HG03066 (cell line): ENCODE measurements around the gene LARP1.
"Not testable (repeated sequence)": the region's sequence is repeated elsewhere in the genome, so short reads cannot be mapped to it uniquely, and the experiment has no call there.

ENCODE experiments used
- ATAC-seq: cut with Tn5 transposase; IDR thresholded peaks from one replicate; pipeline ENCODE4 v1.9.1; 2021; ENCODE audit warnings: low read depth; ENCODE audit not compliant: unreplicated experiment

LARP1 gene

DNA sequence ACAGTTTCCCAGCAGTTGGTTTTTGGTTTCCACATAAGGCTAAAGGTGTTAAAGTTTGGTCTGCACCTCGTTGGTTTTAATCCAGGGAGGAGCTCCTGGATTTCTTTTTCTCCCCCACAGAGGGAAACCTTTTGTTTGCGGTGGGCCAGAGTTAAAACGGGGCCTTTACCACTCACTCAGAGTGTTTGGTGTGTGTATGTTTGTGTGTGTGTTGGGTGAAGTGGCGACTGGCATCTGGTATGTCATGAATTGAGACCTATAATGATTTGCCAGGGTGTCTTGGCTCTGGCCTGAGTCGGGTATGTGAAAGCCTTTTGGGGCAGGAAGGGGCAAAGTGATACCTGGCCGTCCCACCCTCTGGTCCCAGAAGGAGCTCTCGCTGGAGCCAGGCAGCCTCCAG lies 64.4 kb downstream of the LARP1 start:
- no peak for ATAC-seq

DNA sequence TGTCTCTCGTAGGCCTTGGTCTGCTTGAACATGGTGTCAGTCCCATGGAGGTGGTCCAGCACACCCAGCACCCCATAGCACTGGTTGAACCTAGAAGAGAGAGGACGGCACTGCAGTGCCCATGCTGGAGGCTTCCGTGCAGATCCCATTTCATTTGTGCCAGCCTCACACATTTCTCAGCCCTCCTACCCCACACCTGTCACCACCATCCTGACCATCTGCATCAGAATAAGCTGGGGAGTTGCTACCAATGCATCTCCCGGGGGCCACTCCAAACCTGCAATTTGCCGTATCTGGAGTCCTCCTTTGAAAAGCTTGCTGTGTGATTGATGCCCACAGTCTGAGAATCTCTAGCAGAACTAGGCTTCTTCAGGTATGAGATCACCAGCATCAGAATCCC lies 65.2 kb downstream of the LARP1 start:
- no peak for ATAC-seq

DNA sequence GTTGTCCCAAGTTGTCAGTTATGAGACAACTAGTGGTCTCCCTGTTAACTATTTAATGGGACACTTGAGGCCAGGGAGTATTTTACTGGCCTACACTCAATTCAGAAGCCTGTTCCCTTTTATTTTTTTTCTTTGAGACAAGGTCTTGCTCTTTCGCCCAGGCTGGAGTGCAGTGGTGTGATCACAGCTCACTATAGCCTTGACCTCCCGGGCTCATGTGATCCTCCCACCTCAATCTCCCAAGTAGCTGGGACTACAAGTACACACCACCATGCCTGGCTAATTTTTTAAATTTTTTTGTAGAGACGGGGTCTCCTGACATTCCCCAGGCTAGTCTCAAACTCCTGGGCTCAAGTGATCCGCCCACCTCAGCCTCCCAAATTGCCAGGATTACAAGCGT lies 67.7 kb downstream of the LARP1 start:
- not testable (repeated sequence) for ATAC-seq

DNA sequence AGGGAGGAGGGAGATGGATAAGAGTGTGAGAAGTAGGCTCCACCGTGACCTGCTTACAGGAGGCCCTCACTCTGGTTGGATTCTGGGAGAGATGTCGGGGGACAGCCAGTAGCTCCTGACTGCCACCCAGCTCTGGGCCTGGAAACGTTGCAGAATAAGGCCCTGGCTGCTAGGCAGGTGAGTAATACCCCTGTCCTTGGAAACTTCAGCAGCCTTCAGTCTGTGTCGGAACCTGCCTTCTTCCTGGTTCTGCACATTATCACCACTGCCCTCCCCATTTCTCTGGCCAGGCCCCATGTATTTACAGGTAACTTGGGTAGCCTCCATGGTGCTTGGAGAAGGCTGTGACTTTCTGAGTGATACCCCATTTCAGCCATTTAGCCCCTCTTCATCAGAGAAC lies 68.4 kb downstream of the LARP1 start:
- ATAC-seq = no peak

DNA sequence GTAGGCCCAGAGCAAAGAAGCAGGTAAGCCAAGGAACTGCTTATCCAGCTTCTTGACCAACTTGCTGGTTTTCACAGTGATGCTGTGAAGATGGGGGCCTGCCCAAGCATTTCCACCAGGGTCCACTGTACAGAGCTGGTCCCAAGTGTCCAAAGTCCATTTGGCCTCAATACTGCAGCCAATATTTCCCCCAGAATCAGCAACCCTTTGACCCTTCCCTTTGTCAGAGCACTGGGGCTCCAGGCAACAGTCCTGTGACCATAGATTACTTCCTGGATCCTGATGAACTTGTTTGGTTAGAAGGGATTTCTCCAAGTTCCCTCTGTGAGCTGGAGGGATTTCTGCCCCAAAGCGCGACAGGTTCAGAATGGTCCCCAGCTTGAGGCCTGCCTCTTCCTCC lies 68.9 kb downstream of the LARP1 start:
- ATAC-seq = no peak

DNA sequence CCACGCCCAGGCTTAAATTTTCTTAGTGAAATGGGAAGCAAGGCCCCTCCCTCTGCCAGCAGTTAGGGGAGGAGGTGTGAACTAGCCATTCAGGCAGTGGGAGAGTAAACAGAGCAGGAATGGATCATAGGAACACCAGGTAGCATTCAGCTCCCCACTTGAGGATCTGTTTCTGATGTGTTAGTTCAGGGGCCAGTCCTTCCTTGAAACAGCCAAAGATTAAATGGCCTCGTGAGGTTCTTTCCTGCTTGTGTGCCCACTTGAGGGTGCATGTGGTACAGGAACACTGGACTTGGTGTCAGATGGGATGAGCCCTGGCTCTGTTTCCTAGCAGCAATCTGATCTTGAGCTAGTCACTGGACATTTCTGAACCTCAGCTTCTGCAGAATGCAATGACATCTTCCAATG lies 74.0 kb downstream of the LARP1 start:
- ATAC-seq = no peak

DNA sequence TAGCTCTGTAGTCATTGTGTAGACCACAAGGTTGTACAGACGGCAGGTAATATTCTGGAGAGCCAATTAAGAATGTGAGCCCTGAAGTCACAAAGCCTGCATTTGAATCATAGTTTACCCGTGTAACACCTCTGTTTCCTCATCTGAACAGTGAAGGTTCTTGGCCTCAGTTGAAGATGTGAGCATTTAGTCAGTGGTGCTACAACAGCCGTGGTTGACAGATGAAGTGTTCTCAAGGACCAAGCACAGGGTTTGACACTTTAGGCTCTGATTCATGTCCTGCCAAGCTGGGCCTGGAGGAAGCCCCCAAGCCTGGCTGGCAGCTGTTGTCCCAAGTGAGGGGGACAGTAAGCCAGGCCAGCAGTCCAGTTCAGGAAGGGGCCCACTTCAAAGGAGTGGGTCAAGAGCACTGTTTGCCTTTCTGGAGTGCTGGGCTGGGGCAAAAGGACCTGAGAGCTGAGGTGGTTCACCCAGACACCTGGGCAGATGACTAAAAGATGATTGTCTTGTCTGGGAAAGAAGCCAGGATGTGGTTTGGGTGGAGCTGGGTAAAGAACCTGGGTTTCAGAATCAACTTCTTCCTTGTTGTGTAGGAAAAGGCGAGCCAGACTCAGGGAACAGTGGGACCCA lies 74.5 kb downstream of the LARP1 start:
- no peak for ATAC-seq

DNA sequence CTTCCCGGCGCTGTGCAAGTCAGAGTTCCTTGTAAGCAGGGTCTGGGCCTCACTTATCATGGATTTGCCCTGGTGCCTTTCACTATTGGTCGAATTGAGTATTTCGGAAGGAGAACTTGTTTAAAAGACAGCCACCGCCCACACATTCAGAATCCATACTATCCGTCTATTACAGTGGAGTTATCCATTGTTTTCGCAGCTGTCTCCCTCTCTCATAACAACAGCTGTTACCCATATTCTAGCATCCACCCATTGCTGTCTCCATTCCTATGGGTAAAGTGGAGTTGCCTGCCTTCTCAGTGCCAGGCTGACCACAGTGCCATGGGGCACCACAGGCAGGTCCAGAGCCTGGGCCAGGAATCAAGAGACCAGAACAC lies 75.0 kb downstream of the LARP1 start:
- ATAC-seq = no peak

DNA sequence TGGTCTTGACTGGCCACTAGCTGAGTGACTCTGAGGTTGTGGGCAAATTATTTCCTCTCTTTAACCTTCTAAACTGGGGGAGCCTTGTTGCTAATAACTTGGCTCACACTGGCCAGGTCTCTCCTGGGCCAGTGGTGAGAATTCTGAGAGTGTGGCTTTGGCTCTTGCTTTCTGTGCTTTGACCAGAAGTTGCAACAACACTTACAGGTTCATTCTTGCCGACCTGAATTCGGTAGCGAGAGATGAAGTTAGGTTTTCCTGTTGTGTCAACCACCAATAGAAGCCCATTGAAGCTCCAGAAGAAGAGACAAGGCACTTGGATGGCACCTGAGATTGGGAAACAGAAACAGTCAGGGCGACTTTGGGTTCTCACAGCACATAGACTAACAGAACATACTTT lies 75.4 kb downstream of the LARP1 start:
- no peak for ATAC-seq

DNA sequence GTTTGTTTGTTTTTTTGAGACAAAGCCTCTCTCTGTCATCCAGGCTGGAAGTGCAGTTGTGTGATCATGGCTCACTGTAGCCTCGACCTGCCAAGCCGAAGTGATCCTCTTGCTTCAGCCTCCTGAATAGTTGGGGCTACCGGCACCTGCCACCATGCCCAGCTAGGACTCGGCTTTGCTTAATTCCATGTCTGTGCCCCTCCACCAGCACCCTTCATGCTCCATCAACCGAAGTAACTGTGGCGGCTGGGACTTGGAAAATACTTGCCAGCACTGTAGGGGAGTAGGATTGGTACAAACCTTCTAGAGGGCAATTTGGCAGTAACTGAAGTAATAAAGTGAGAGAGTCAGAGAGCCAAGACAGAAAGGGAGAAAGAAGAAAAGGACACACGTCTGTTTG lies 76.3 kb downstream of the LARP1 start:
- no peak for ATAC-seq

DNA sequence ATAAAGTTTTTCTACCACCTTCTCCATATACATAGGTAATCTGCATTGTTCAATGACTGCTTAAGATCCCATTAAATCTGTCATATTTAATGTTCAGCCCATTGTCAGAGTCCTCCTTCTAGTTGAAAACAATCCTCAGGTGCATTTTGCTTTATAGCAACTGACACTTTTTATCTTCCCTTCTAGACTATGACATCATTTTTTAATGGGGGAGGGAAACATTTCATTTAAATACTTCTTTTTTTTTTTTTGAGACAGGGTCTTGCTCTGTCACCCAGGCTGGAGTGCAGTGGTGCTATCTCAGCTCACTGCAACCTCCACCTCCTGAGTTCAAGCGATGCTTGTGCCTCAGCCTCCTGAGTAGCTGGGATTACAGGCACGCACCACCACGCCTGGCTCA lies 77.6 kb downstream of the LARP1 start:
- ATAC-seq = not testable (repeated sequence)

DNA sequence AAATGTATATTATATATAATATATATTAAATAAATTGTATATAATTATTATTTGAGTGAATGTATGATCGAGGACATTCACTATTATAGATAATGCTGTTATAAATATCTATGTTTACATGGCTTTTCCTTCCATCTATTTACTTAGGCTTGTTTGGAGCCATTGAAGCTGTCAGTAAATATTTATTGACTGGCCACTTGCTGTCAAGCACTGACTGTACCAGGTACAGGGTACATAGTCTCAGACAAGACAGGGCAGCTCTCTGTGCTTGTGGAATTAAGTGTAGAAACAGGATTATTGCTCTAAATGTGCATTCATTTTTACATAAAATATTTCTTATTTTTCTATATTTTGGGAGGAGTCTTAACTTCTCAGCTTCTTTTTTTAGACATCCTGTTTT lies 78.9 kb downstream of the LARP1 start:
- no peak for ATAC-seq

DNA sequence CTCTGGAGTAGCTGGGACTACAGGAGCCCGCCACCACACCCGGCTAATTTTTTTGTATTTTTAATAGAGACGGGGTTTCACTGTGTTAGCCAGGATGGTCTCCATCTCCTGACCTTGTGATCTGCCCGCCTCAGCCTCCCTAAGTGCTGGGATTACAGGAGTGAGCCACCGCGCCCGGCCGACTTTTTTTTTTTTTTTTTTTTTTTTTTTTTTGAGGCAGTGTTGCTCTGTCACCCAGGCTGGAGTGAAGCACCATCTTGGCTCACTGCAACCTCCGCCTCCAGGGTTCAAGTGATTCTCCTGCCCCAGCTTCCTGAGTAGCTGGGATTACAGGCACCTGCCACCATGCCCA lies 80.5 kb downstream of the LARP1 start:
- ATAC-seq = not testable (repeated sequence)

DNA sequence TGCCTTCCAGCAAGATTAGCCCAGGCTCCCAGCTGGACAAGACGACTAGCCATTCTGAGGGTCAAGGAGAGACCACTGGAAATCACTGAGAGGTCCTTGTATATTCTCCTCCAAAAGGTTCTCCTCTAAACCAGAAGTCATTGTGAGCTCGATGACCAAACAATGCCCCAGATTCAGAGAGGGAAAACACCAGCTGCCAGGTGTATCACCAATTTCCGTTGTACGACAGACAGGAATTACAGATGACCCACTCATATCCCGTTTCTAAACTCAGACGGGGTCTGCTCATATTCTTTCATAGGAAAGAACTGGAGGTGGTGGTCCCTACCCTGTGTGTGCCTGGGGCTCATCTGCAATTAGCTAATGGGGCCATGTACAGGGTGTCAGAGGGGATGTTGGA lies 81.0 kb downstream of the LARP1 start:
- no peak for ATAC-seq

DNA sequence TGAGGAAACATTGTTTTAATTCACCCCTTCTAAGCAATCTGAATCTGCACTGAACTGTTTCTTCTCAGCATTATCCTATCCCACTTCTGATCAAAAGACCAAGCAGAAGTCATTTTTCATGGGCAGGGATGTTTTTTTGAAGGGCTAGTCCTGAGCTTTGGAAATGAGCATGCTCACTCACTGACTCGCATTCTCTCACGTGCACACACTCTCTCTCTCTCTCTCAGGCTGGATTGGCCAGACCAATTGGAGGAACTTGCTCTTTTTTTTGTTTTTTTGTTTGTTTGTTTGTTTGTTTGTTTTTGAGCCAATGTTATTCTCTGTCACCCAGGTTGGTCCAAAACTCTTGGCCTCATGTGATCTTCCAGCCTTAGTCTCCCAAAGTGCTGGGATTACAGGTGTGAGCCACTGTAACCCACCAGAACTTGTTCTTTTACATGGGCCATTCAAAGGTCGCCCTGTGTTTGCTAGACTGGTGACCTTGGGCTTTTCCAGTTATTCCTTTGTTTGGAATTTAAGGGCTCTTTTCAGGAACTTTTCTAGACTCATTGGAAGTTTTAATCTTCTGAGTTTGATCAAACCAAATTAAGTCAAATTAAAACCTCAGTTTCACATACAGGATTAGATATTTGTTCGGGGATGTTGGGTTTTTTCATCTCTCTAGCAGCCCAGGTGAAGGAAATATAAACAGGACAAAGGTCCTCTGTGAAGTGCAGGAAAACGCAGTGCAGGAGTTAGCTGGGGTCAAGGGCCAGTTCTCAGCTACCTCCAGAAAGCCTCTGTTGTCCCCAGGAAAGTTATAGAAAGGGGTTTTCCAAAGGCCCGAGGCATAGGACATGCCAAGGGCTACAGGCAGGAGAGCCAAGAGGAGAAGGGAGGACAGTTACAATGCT lies 82.1 kb downstream of the LARP1 start:
- no peak for ATAC-seq

DNA sequence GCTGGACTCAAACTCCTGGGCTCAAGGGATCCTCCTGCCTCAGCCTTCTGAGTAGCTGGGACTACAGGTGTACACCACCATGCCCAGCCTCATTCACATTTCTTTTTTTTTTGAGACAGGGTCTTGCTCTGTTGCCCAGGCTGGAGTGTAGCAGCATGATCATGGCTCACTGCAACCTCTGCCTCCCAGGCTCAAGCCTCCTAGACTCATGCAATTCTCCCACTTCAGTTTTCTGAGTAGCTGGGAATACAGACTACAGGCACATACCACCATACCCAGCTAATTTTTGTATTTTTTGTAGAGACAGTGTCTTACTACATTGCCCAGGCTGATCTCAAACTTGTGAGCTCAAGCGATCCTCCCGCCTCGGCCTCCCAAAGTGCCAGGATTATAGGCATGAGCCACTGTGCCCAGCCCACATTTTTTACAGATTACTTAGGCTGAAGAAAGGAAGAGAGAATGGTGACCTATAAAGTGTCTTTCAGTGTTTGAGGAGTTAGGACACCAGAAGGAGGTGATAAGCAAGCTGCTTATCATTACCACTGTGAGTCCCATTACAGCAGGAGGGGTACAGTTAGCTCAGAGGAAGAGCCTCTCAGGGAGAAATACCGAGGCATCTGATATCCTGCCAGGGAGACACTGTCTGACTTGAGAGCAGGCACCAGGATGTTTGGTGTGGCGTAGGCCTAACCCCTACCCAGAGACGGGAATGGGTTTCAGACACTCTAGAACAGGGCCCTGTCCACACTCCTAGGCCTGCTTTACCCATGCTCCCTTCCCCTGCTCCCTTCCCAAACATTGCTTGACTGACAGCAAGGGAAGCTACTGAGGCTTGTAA lies 85.5 kb downstream of the LARP1 start:
- no peak for ATAC-seq

DNA sequence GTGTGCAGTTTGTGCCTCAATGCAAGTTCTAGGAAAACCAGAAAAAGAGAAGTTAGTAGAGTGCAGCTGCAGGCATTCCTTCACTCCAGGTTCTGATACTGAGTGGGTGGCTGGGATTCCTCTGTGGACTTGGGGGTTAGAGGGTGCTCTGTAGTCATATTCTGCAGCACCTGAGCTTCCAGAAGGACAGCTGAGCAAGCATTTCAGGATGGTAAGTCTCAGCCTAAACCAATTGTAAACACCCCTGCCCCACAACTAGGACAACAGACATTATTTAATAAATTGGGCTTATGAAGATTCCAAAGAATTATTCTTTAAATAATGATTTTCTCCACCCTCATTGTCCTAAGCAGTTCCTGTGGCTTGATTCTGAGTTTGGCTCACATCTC lies 86.1 kb downstream of the LARP1 start:
- ATAC-seq = no peak

DNA sequence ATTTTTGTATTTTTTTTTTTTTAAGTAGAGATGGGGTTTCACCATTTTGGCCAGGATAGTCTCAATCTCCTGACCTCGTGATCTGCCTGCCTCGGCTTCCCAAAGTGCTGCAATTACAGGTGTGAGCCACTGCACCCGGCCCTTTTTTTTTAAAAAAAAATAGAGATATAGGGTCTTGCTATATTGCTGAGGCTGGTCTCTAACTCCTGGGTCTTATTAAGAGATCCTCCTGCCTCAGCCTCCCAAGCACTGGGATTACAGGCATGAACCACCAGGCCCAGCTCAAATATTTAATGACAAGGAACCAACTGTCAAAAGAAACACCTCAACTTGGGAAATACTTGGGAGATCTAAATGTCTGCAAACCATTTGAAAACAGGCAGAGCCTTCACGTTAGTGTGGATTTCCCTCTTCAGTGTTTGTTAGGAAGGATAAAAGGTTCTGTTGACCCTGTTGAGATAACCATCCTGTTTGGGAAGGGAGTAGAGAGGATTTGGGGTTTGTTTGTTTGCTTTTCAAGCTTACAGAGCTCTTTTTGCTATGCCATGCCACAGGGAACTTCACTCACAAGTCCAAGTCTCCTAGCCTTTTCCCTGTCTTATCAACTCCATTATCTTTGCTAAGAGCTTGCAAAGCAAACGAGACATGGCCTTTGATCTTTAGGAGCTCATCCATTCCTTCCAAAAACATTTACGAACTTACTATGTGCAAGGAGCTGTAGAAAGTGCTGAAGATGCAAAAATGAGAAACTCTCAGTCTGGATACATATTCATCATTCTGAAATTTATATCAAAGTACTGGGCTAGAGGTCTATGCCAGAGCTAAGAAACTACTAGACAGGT lies 87.7 kb downstream of the LARP1 start:
- ATAC-seq = no peak

DNA sequence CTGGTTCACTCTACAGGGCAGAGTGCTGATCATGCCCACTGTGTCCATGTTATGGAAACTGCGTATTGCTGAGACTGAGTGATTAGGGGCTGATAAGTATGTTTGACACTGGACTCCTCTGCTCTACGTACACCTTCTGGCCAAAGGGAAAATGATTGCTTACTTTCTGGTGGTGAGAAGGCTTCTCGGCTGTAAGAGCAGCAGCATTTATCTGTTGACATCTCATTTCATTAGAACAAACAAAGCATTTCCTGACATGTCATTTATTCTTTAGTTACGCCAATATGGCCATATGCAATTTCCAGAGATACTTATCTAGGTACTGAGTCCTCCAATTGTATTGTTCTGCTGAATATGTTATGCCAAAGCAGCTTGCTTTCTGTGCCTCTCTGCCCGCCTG lies 89.6 kb downstream of the LARP1 start:
- ATAC-seq = no peak

DNA sequence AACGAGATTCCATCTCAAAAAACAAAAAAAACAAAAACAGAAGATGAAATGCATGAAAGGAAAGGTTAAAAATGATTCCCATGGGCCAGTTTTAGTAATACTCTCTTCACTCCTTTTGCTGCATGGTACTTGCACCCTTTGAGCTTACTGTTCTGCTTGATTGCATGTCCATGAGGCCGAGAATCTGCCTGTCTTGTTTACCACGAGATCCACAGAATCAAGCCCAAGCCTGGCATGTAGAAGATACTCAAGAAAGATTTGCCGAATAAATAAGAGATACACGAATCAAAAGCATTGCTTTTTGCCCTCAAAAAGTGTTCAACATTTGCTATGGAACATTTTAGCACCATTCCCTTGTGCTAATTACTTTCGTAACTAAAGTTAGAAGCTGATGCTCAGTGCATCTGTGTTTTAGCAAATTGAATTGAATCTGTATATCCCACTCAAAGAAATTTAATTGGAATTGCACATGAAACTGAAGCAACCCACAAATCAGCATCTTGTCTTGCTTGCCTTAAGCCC lies 94.1 kb downstream of the LARP1 start:
- ATAC-seq = no peak
